Osteoblast (primary cell): ENCODE measurements around the gene PPP2R5E. TPM values are rescaled to one million over a fixed set of nuclear protein-coding genes. Genes with fewer than 3 reads are reported as not detected.

Experiments
- DNase-seq: peaks from one replicate; pipeline ENCODE4 v3.0.0; 2011; ENCODE audit warnings: low spot score, mixed read lengths; ENCODE audit not compliant: insufficient read length; ENCODE audit errors: missing footprints
- H2AFZ ChIP-seq: 2 replicates; pipeline ENCODE4 v1.6.0; 2011; ENCODE audit warnings: mild to moderate bottlenecking, low read length
- H3K27ac ChIP-seq: 2 replicates; pipeline ENCODE4 v1.5.1; 2011; ENCODE audit warnings: mild to moderate bottlenecking, low read depth, low read length, moderate library complexity
- H3K27me3 ChIP-seq: 2 replicates; pipeline ENCODE4 v1.6.0; 2012; ENCODE audit warnings: mild to moderate bottlenecking, control low read depth, inconsistent platforms, low read length, moderate library complexity; ENCODE audit not compliant: insufficient read depth
- H3K36me3 ChIP-seq: 2 replicates; pipeline ENCODE4 v1.5.1; 2011; ENCODE audit warnings: mild to moderate bottlenecking, low read length, control low read depth, moderate library complexity; ENCODE audit not compliant: insufficient read depth
- H3K4me1 ChIP-seq: 2 replicates; pipeline ENCODE4 v1.5.1; 2011; ENCODE audit warnings: mild to moderate bottlenecking, low read length, control low read depth, moderate library complexity; ENCODE audit not compliant: insufficient read depth
- H3K4me2 ChIP-seq: 2 replicates; pipeline ENCODE4 v1.6.0; 2011; ENCODE audit warnings: mild to moderate bottlenecking, low read length; ENCODE audit not compliant: insufficient read depth
- H3K4me3 ChIP-seq: fragments of 200-600 bp; sonication (generic); 3 replicates; pipeline ENCODE4 v1.5.1; 2012; ENCODE audit warnings: mild to moderate bottlenecking, low read length, inconsistent platforms; ENCODE audit not compliant: insufficient read depth
- H3K79me2 ChIP-seq: 2 replicates; pipeline ENCODE4 v1.6.0; 2012; ENCODE audit warnings: mild to moderate bottlenecking, low read length, control low read depth, inconsistent platforms; ENCODE audit not compliant: insufficient read depth
- H3K9me3 ChIP-seq: 2 replicates; pipeline ENCODE4 v1.5.1; 2011; ENCODE audit warnings: low read depth, low read length, control low read depth
- H4K20me1 ChIP-seq: 2 replicates; pipeline ENCODE4 v1.6.0; 2012; ENCODE audit warnings: mild to moderate bottlenecking, low read length, control low read depth; ENCODE audit not compliant: insufficient read depth
- total RNA-seq: library from RNA; depleted of rRNA; stranded (reverse); fragments of >200 nt; gene quantifications from 2 replicates; pipeline ENCODE4 v1.2.3, GENCODE V29; 2012
- TF ChIP-seq, protein P1 (sequence below): IDR thresholded peaks from 2 replicates; pipeline ENCODE4 v1.5.1; 2011; ENCODE audit warnings: mild to moderate bottlenecking, low read depth, low read length, moderate library complexity; ENCODE audit errors: extremely low read depth

PPP2R5E gene
- total RNA-seq, 1 donor, result 29.3 TPM

DNA sequence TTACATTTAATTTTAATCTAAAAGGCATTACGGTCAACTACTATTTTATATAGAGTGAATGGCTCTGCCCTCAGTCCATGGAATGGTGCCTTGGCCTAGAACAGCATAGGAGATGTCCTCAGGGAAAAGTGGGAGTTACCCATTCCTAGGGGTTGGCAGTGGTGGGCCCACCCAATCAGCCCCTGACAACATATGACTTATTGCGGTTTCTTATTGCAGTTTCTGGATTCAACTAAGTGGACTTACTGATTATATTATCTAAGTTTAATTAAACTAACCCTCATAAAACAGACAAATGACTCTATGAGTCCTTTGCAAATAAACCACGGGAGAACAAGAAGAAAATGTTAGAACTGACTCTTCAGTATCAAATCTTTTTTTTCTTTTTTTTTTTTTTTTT lies 2.3 kb upstream of the PPP2R5E start:
- no peak overlapping the region for H3K27ac ChIP-seq
- no peak overlapping the region for H2AFZ ChIP-seq
- no peaks in the 10 kb centered on the region for H3K9me3 ChIP-seq
- H3K4me2 ChIP-seq, result no peak overlapping the region
- no peak overlapping the region for H3K4me3 ChIP-seq
- peaks cover 12% of the 10 kb centered on the region for H3K4me1 ChIP-seq
- peaks cover 18% of the 10 kb centered on the region for H4K20me1 ChIP-seq
- peaks cover 25% of the 10 kb centered on the region for H3K79me2 ChIP-seq
- H3K36me3 ChIP-seq, result no peaks in the 10 kb centered on the region
- no peak for DNase-seq
- H3K27me3 ChIP-seq, result no peaks in the 10 kb centered on the region
- TF ChIP-seq, protein P1, sequence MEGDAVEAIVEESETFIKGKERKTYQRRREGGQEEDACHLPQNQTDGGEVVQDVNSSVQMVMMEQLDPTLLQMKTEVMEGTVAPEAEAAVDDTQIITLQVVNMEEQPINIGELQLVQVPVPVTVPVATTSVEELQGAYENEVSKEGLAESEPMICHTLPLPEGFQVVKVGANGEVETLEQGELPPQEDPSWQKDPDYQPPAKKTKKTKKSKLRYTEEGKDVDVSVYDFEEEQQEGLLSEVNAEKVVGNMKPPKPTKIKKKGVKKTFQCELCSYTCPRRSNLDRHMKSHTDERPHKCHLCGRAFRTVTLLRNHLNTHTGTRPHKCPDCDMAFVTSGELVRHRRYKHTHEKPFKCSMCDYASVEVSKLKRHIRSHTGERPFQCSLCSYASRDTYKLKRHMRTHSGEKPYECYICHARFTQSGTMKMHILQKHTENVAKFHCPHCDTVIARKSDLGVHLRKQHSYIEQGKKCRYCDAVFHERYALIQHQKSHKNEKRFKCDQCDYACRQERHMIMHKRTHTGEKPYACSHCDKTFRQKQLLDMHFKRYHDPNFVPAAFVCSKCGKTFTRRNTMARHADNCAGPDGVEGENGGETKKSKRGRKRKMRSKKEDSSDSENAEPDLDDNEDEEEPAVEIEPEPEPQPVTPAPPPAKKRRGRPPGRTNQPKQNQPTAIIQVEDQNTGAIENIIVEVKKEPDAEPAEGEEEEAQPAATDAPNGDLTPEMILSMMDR, result no peak

DNA sequence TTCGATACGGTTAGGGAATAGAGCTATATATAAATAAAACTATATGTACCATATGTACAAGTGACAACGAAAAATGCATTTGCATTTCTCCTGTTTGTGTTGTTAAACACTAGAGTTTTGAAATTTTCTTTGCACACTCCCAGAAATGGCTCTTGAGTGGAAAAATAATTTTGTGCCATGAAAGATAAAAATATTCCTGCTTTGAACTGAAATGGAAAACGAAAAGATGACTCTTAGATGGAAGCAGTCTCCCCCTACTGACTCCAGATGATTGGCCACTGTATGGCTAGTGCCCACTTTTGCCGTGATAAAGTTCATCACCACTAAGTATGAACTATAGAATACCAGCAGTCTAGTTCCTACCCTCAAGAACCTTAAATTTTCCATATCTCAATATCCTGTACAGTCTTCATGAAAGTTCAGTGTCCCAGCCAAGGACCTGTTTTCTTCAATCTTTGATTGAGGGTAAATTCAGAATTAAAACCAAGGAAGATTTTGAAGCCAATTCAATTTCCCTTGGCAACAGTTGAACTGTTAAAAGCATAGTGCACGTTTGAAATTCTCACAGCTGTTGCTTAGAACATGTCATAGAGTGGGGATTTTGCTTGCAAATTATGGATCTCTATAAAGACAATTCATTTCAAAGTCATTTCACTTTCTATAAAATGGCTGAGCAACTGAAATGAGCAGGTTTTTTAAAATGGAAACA lies 1.6 kb upstream of the PPP2R5E start:
- Histone ChIP-seq H3K27ac (no peak overlapping the region), H4K20me1 (peaks cover 18% of the 10 kb centered on the region), H3K27me3 (no peaks in the 10 kb centered on the region), H2AFZ (peak overlapping the region; percentile 60), H3K4me3 (peak overlapping the region; percentile 96), H3K4me2 (peak overlapping the region; percentile 83), H3K4me1 (peaks cover 12% of the 10 kb centered on the region), H3K9me3 (no peaks in the 10 kb centered on the region), H3K79me2 (peaks cover 29% of the 10 kb centered on the region), H3K36me3 (no peaks in the 10 kb centered on the region)
- TF ChIP-seq, protein P1, result peak; percentile 63
- peak; percentile 59 for DNase-seq

DNA sequence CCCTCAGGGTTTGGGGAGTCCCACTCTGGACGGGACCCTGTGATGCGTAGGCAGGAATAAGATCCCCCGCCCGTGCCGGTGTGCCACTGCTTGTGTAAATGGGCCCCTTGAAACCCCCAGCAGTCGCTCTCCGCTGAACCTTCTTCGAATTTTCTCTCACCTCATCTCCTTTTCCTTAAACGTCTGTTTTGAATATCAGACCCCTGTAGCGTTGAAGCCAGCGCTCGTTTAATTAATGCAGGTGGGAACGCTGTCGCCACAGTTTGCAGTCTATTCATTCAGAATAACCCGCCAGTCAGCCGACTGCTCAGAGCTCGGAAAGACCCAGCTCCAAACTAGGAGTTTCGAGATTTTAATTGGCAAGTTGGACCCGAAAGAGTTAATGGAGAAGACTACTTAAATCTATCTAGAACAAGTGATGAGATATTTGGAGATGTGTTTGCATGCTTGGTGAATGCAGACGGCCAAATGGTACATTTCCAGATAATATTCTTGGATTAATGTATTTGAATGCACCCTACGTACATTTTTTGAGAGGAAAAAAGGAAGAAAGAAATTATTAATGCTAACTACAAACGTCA lies 739 bp upstream of the PPP2R5E start:
- Histone ChIP-seq H3K9me3 (no peaks in the 10 kb centered on the region), H3K36me3 (peaks cover 6% of the 10 kb centered on the region), H3K4me3 (peak overlapping the region; percentile 96), H3K27me3 (no peaks in the 10 kb centered on the region), H3K79me2 (peaks cover 37% of the 10 kb centered on the region), H3K4me2 (peak overlapping the region; percentile 83), H3K27ac (peak overlapping the region; percentile 73), H4K20me1 (peaks cover 18% of the 10 kb centered on the region), H3K4me1 (peaks cover 12% of the 10 kb centered on the region), H2AFZ (peak overlapping the region; percentile 96)
- no peak for DNase-seq
- TF ChIP-seq, protein P1, result no peak

DNA sequence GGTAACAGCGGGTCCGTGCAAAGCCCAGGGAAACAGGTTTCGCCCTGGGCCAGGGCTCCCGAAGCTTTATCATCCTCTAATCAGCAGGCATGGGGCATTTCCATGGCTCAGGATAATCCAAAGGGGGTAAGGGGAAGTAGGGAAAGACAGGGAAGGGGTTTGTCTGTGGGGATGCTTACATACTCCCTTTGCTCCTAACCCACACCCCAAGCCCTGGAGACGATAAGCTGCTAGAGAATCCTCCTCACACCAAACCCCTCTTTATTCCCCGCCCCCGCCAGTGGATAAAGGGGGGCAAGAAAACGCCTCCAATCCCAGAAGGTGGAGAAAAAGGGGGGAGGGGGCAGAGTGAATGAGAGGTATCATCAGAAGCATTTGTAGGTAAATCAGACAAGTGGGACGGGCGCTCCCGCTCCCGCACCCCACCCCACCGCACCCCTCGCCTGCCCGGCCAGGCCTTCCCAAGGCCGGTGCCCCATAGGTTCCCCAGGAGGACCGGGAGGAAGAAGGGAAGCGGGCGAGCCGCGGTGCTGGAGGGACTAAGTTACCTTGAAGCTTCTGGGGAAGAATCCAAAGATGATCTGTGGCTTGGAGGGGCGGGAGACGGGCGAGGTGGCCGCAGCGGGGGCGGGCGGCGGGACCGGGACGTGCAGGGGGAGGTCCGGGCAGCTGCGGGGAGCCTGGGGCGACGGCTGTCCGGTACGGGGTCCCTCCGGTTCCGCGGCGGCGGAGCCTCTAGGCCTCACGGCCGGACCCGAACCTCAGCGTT lies 762 bp downstream of the PPP2R5E start:
- Histone ChIP-seq H3K79me2 (peaks cover 49% of the 10 kb centered on the region), H3K27ac (peak overlapping the region; percentile 72), H3K4me3 (peak overlapping the region; percentile 96), H3K27me3 (no peaks in the 10 kb centered on the region), H3K36me3 (peaks cover 17% of the 10 kb centered on the region), H3K4me2 (peak overlapping the region; percentile 99), H3K9me3 (no peaks in the 10 kb centered on the region), H3K4me1 (peaks cover 12% of the 10 kb centered on the region), H2AFZ (peak overlapping the region; percentile 94), H4K20me1 (peaks cover 18% of the 10 kb centered on the region)
- peak; percentile 58 for DNase-seq
- TF ChIP-seq, protein P1, result no peak
